Measurements from ENCODE around the gene C9.
"Not testable (repeated sequence)": the region's sequence is repeated elsewhere in the genome, so short reads cannot be mapped to it uniquely, and the experiment has no call there.

The C9 gene

GRCh38 chr5:39364367-39364766, at the start of gene C9:
Gene C9 (minus strand): TSS chr5:39364495. CDS start chr5:39364464, 31 bp downstream.
- DNase-seq, result no peak

DNA sequence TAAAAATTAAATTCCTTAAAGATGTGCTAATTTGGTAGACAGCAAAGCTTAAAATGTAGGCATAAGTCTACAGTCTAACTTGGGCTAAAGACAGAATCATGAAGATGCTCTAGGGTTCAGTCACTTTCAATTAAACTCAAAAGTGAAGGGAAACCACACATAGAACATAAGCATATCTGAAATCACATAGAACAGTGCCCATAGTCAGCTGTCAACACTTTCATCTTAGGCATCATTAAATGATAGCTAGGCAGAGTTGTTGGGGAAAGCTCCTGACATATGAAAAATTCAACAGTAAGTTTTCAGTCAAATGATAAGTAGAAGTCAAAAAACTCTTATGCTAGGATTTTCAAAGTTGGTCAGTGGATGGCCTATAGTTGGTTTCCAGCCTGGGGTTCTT, 49.5 kb upstream of the C9 start:
- DNase-seq, result no peak

DNA sequence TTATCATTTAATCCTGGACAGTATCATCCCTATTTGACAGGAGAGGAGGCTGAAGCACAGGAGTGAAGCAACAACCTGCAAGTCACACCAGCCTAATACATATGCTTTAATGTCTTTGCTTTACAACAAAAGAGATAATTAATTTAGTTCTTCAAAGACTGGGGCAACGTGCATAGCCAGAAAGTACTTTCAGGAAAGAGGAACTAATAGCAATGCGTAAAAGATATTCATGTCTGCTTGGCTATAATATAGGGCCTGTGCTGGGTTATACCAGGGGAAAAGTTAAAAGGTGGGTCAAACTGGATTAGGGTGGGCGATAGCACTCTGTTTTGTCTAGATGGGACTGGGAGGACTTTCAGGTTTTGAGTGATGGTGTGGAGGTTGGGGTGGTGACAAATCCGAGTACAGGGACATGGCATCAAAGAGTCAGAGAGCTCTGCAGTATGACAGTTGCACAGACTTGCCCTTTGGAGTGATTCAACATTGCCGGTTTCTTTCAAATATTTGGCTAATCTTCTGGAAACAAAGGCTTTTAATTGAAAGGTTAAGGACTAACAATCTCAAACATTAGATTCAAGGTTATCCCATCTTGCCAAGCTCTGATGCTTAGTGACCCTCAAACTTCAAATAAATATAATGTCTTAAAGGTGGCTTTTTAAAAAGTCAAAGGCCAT, 48.6 kb upstream of the C9 start:
- DNase-seq, result no peak

GRCh38 chr5:39411985-39412384, 47.7 kb upstream of the C9 start:
- DNase-seq, result no peak

GRCh38 chr5:39411061-39411460, 46.8 kb upstream of the C9 start:
- DNase-seq, result no peak

- no peak for DNase-seq
Measured at GRCh38 chr5:39409033-39409432, 44.7 kb upstream of the C9 start.

DNA sequence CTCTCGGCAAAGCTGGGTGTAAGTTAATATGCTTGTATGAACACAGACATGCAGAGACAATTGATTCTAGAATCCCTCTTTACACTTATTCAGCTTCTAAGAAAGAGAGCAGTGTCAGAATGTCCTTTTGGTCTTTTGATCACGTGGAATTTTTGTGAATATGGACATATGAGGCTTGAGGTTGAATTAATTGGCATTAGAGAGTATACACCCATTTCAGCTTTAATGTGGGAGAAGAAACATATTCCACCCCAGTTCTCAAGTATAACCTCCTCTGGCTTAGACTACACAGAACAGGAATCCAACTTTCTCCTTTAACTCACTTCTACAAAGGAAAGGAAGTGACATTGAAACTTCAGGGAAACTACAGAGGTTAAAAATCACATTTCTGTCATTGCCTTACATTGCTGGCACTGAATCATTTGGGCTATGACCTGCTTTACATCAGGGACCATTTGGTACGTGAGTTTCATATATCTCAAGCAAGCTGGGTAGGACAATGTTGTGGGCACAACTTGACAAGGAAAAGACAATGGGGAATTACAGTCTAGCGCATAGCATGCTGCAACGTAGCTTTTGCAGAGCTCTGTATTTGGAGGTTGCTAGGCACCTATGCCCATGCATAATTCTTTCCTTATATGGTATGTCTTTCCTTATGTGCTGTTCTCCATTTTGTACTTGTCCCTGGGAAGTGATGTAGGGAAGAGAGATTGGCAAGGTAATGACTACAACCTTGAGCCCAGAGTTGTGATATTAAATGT, 41.0 kb upstream of the C9 start:
- DNase-seq, result no peak

DNA sequence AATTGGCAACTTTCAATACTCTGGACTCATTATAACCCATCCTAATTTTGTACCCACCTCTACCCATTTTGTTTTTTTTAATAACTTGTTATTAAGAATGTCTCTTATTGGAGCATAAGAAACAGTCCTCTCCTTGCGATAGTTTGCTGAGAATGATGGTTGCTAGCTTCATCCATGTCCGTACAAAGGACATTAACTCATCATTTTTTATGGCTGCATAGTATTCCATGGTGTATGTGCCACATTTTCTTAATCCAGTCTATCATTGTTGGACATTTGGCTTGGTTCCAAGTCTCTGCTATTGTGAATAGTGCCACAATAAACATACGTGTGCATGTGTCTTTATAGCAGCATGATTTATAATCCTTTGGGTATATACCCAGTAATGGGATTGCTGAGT, 39.5 kb upstream of the C9 start:
- not testable (repeated sequence) for DNase-seq

GRCh38 chr5:39402140-39402539, 37.8 kb upstream of the C9 start:
- not testable (repeated sequence) for DNase-seq

- no peak for DNase-seq
Measured at GRCh38 chr5:39400713-39401578, 36.7 kb upstream of the C9 start.

GRCh38 chr5:39399135-39400036, 35.1 kb upstream of the C9 start:
- DNase-seq, result no peak

GRCh38 chr5:39396843-39397242, 32.5 kb upstream of the C9 start:
- DNase-seq, result no peak

DNA sequence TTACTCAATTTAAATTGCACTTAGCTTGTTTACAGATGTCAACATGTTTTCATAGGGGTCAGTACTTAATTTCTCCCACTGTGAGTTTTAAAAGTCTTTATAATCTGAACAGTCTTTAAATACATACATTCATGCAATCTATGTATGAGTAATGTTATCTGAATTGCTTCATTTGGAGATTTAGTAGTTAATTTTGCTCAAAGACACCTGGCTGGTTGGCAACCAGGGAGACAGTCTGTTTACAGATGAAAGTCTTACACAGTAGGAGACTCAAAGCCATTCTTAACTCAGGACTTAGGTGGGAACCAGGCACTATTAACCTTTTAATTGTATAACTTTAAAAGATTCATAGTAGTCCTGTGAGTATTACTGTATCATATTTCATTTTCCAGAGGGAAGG, 31.2 kb upstream of the C9 start:
- no peak for DNase-seq

GRCh38 chr5:39394946-39395345, 30.7 kb upstream of the C9 start:
- DNase-seq, result no peak

- no peak for DNase-seq
Measured at GRCh38 chr5:39390945-39391344, 26.6 kb upstream of the C9 start.

- DNase-seq, result no peak
Measured at GRCh38 chr5:39387293-39387692, 23.0 kb upstream of the C9 start.

- DNase-seq, result no peak
Measured at GRCh38 chr5:39384271-39384670, 20.0 kb upstream of the C9 start.

DNA sequence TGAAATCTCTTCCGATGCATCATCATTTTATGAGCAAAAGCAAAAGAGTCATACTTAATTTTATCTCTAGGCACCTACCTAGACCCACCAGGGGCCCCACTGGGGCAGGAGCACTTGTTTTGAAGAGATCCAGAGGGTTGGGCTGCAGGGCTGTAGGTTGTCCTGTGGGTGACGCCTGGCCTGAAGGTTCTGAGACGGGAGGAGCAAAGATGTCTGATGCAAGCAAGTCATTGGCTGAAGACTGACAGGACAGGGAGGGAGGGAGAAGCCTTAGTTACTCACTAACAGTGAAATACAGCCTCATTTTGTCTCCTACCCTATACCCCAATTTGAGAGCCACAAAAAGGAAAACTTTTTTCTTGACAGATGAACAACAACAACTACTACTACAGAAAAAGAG, 17.1 kb upstream of the C9 start:
- DNase-seq, result no peak

DNA sequence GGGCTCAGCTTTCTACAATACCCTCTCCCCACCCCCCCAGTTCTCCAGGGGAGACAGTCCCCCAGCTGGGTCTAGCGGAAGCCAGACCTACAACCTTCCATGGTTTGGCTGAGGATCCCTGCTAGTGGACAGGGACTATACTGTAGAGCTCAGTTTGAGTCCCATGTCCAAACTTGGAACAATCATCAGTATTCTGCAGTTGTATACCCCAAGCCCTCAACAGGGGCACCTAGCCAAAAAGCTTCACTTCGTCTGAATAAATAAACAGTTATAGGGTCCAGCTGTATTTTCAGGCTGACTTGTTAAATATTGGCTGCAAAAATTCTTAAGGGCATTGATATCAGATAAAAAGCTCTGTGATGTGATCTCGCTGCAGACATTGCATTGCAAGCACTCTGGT, 15.4 kb upstream of the C9 start:
- no peak for DNase-seq

- no peak for DNase-seq
Measured at GRCh38 chr5:39377613-39378012, 13.3 kb upstream of the C9 start.

GRCh38 chr5:39376293-39376714, 12.0 kb upstream of the C9 start:
- no peak for DNase-seq

GRCh38 chr5:39373791-39374190, 9.5 kb upstream of the C9 start:
- no peak for DNase-seq

- no peak for DNase-seq
Measured at GRCh38 chr5:39371367-39371635, 7.0 kb upstream of the C9 start.

Data from activated CD4-positive, CD25-positive, alpha-beta regulatory T cell treated with anti-CD3 and anti-CD28 coated beads, Interleukin-2, amount 50 U/mL, for 72 hours (primary cell).